Fibroblast of mammary gland (primary cell): Measurements from ENCODE around the gene DIPK1A.
"Not testable (repeated sequence)": the region's sequence is repeated elsewhere in the genome, so short reads cannot be mapped to it uniquely, and the experiment has no call there.

Experiments
- DNase-seq: peaks from one replicate; pipeline ENCODE4 v3.0.0-alpha.2; 2010; ENCODE audit warnings: low read depth
- H3K4me3 ChIP-seq: 2 replicates; pipeline ENCODE4 v1.5.1; 2011; ENCODE audit warnings: low read depth, mild to moderate bottlenecking, low read length, moderate library complexity; ENCODE audit not compliant: control insufficient read depth
- TF ChIP-seq, protein P1 (sequence below): conservative IDR thresholded peaks from 2 replicates; pipeline ENCODE4 v1.5.1; 2011; ENCODE audit warnings: low read depth, low read length, inconsistent platforms; ENCODE audit not compliant: control insufficient read depth, insufficient read depth

The DIPK1A gene

DNA sequence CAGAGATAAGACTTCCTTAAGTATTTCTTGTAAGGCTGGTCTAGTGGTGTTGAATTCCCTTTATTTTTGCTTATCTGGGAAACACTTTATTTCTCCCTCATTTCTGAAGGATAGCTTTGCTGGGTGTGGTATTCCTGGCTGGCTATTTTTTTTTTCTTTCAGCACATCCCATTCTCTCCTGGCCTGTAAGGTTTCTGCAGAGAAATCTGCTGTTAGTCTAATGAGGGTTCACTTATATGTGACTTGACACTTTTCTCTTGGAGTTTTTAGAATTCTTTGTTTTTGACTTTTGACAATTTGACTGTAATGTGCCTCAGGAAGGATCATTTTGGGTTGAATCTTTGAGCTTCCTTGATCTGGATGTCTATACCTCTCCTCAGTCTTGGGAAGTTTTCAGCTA lies 61.5 kb downstream of the DIPK1A start:
- H3K4me3 ChIP-seq: no peak overlapping the region
- DNase-seq: no peak
- TF ChIP-seq, protein P1, sequence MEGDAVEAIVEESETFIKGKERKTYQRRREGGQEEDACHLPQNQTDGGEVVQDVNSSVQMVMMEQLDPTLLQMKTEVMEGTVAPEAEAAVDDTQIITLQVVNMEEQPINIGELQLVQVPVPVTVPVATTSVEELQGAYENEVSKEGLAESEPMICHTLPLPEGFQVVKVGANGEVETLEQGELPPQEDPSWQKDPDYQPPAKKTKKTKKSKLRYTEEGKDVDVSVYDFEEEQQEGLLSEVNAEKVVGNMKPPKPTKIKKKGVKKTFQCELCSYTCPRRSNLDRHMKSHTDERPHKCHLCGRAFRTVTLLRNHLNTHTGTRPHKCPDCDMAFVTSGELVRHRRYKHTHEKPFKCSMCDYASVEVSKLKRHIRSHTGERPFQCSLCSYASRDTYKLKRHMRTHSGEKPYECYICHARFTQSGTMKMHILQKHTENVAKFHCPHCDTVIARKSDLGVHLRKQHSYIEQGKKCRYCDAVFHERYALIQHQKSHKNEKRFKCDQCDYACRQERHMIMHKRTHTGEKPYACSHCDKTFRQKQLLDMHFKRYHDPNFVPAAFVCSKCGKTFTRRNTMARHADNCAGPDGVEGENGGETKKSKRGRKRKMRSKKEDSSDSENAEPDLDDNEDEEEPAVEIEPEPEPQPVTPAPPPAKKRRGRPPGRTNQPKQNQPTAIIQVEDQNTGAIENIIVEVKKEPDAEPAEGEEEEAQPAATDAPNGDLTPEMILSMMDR: no peak

DNA sequence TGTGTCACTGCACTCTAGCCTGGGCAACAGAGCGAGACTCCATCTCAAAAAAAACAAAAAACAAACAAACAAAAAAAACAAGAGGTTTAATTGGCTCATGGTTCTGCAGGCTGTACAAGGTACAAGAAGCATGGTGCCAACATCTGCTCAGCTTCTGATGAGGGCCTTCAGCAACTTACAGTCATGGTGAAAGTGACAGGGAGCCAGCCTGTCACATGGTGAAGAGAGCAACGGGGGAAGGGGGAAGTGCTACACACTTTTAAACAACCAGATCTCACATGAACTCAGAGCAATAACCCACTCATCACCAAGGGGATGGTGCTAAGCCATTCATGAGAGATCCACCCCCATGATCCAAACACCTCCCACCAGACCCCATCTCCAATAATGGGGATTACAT lies 63.2 kb downstream of the DIPK1A start:
- not testable (repeated sequence) for DNase-seq, H3K4me3 ChIP-seq

DNA sequence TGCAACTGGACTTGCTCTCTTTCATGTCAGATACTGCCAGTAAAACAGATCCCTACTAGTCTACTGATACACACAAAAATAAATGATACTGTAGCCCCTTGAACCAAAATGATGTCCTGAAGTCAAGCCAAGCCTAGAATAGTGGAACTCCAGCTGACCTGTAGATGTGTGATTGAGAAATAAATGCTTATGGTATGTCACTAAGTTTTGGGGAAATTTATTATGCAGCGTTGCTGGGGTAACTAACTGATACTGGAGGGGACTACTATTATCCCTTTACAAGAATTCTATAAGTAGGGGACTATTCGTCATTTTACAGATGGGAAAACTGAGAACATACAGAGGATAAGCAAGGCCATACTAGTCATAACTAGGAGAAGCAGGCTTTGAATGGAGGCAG lies 73.8 kb downstream of the DIPK1A start:
- DNase-seq: no peak
- H3K4me3 ChIP-seq: no peak overlapping the region
- TF ChIP-seq, protein P1: no peak

DNA sequence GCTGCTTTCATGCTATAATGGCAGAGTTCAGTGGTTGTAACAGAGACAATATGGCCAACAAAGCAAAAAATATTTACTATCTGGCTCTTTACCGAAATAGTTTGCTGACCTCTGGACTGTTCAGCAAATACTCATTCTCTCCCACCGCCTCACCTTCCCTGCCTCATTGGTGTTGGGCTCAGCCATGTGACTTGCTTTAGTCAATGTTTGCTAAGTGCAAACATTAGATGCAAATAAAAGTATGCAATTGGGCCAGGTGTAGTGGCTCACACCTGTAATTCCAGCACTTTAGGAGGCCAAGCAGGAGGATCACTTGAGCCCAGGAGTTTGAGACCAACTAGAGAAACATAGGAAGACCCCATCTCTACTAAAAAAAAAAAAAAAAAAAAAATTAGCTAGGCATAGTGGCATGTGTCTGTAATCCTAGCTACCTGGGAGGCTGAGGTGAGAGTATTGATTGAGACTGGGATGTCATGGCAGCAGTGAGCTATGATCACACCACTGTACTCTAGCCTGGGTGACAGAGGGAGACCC lies 74.3 kb downstream of the DIPK1A start:
- no peak for DNase-seq
- H3K4me3 ChIP-seq: no peak overlapping the region
- TF ChIP-seq, protein P1: no peak

DNA sequence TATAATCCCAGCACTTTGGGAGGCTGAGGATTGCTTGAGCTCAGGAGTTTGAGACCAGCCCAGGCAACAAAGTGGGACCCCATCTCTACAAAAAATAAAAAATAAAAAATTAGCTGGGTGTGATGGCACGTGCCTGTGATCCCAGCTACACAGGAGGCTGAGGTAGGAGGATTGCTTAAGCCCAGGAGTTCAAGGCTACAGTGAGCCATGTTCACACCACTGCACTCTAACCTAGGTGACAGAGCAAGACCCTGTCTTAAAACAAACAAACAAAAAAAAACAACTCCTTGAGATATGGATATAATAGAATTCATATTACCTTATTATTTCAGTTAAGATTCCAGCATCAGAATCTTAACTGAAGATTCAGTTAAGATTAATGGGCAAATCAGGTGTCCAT lies 77.1 kb downstream of the DIPK1A start:
- TF ChIP-seq, protein P1: no peak
- H3K4me3 ChIP-seq: no peak overlapping the region
- no peak for DNase-seq

DNA sequence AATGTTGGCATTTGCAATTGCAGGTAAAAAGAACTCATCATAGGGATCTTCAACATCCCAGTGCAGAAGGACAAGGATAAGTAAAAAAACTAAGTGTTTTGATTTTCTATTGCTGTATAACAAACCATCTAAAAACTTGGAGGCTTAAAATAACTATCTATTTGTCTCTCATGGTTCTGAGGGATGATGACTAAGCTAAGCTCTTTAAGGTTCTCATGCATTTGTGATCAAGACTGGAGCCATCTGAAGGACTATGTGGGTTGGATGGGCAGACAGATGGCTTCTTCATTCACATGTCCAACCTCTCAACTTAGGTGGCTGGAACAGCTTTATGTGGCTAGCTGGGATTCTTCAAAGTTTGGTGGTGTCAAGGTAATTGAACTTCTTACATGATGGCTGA lies 78.0 kb downstream of the DIPK1A start:
- no peak overlapping the region for H3K4me3 ChIP-seq
- TF ChIP-seq, protein P1: no peak
- no peak for DNase-seq

DNA sequence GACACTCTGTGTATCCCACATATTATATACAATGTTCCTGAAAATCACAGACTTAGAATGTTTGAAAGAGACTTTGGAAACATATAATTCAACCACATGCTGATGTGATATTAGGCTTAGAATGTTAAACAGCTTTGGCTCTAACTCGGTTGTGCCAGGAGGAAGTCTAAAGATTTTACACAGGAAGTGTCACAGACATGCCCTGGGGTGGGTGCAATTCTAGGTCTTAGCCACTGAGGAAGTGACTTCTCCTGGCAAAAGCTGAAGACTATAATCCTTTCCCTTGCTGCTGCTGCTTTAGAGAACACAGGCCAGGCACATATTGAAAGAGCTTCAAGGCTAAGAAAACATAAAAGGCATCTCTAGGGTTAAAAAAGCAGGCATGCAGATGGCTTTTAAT lies 78.4 kb downstream of the DIPK1A start:
- H3K4me3 ChIP-seq: no peak overlapping the region
- TF ChIP-seq, protein P1: no peak
- no peak for DNase-seq
